ENCODE data around the gene CLDN14. TPM values are rescaled to one million over a fixed set of nuclear protein-coding genes. Genes with fewer than 3 reads are reported as not detected.

CLDN14 gene
- not detected for total RNA-seq

- TF ChIP-seq POLR2AphosphoS5 (IDR thresholded peaks at IDR 0.05; ENCODE audit: insufficient read depth in 1 of 2, low read depth in 1 of 2) (no peak), POLR2A (IDR thresholded peaks at IDR 0.05) (no peak), CTCF (IDR thresholded peaks at IDR 0.05) (no peak)
- no peak within 1 kb of the TSS for H3K27ac ChIP-seq
- intact Hi-C loops (cut with DNase I) = no loop called here
- H3K9me3 ChIP-seq = no peaks in the 10 kb centered on the region
- H3K4me1 ChIP-seq = no peaks in the 10 kb centered on the region
- H3K27me3 ChIP-seq = no peaks in the 10 kb centered on the region
- H3K4me3 ChIP-seq = no peak within 1 kb of the TSS
- H3K36me3 ChIP-seq = no peaks in the 10 kb centered on the region
- DNase-seq (ENCODE audit: extremely low spot score in 2 of 2) = no peak
Measured at GRCh38 chr21:36479415-36480402, at the start of gene CLDN14. Gene CLDN14 (minus strand): TSS chr21:36480122. CDS start chr21:36461695, 18,427 bp downstream.

GRCh38 chr21:36528716-36529115, 48.8 kb upstream of the CLDN14 start:
- no peaks in the 10 kb centered on the region for H3K36me3 ChIP-seq

GRCh38 chr21:36527317-36527716, 47.4 kb upstream of the CLDN14 start:
- Histone ChIP-seq H3K27ac (no peak overlapping the region), H3K4me1 (no peaks in the 10 kb centered on the region), H3K4me3 (no peak overlapping the region), H3K27me3 (no peaks in the 10 kb centered on the region), H3K9me3 (no peaks in the 10 kb centered on the region), H3K36me3 (no peaks in the 10 kb centered on the region)
- intact Hi-C loops (cut with DNase I) = no loop called here
- no peak for DNase-seq (ENCODE audit: extremely low spot score in 2 of 2)
- TF ChIP-seq POLR2A (IDR thresholded peaks at IDR 0.05) (no peak), CTCF (IDR thresholded peaks at IDR 0.05) (no peak), POLR2AphosphoS5 (IDR thresholded peaks at IDR 0.05; ENCODE audit: insufficient read depth in 1 of 2, low read depth in 1 of 2) (no peak)

More at GRCh38 chr21:36528716-36529115, 48.8 kb upstream of the CLDN14 start:
- intact Hi-C loops (cut with DNase I) = no loop called here
- H3K4me3 ChIP-seq = no peak overlapping the region
- no peaks in the 10 kb centered on the region for H3K9me3 ChIP-seq
- TF ChIP-seq POLR2AphosphoS5 (IDR thresholded peaks at IDR 0.05; ENCODE audit: insufficient read depth in 1 of 2, low read depth in 1 of 2) (no peak), POLR2A (IDR thresholded peaks at IDR 0.05) (no peak), CTCF (IDR thresholded peaks at IDR 0.05) (no peak)
- H3K4me1 ChIP-seq = no peaks in the 10 kb centered on the region
- no peak for DNase-seq (ENCODE audit: extremely low spot score in 2 of 2)
- no peak overlapping the region for H3K27ac ChIP-seq
- no peaks in the 10 kb centered on the region for H3K27me3 ChIP-seq

GRCh38 chr21:36526104-36526503, 46.2 kb upstream of the CLDN14 start:
- TF ChIP-seq POLR2A (IDR thresholded peaks at IDR 0.05) (no peak), CTCF (IDR thresholded peaks at IDR 0.05) (no peak), POLR2AphosphoS5 (IDR thresholded peaks at IDR 0.05; ENCODE audit: insufficient read depth in 1 of 2, low read depth in 1 of 2) (no peak)
- Histone ChIP-seq H3K9me3 (no peaks in the 10 kb centered on the region), H3K4me1 (no peaks in the 10 kb centered on the region), H3K27ac (no peak overlapping the region), H3K4me3 (no peak overlapping the region), H3K36me3 (no peaks in the 10 kb centered on the region), H3K27me3 (no peaks in the 10 kb centered on the region)
- DNase-seq (ENCODE audit: extremely low spot score in 2 of 2) = no peak
- intact Hi-C loops (cut with DNase I) = no loop called here

GRCh38 chr21:36524477-36524876, 44.6 kb upstream of the CLDN14 start:
- H3K27me3 ChIP-seq = no peaks in the 10 kb centered on the region
- no peak overlapping the region for H3K27ac ChIP-seq
- no peak for TF ChIP-seq CTCF (IDR thresholded peaks at IDR 0.05)
- no peak for TF ChIP-seq POLR2A (IDR thresholded peaks at IDR 0.05)
- no peak for TF ChIP-seq POLR2AphosphoS5 (IDR thresholded peaks at IDR 0.05; ENCODE audit: insufficient read depth in 1 of 2, low read depth in 1 of 2)
- no peaks in the 10 kb centered on the region for H3K9me3 ChIP-seq
- no peaks in the 10 kb centered on the region for H3K4me1 ChIP-seq
- no peaks in the 10 kb centered on the region for H3K36me3 ChIP-seq
- no peak overlapping the region for H3K4me3 ChIP-seq
- DNase-seq (ENCODE audit: extremely low spot score in 2 of 2) = no peak
- intact Hi-C loops (cut with DNase I) = no loop called here
